Measurements from ENCODE around the gene TMEM245. TPM values are rescaled to one million over a fixed set of nuclear protein-coding genes. Genes with fewer than 3 reads are reported as not detected.
A peak's percentile ranks its signal among the peaks of the same experiment; 100 is the strongest.

The TMEM245 gene
- polyA plus RNA-seq, 2 of the 4 experiments (the other 2 are of a cell fraction), result 44.9 to 88.9 TPM

DNA sequence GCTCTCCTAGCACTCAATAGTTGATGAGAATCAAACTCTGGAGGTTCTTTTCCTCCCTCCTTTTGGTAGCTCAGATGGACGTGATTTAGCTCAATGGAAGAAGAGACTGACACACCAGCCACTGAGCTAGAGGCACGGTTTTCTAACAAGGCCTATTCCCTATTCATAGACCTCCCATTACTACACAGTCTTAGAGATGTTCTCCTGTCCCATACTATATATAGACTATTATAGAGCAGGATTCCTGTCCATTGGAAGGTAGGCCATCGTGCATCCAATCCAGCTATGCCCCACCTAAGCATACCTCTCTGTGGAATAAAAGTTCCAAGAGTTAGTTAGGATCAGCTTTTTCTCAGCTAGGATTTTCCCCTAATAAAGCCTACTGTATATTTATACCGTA is 76.2 kb downstream of the TMEM245 start:
- Histone ChIP-seq H3K9me3 (0 out of 3 replicates have a peak, but pooled peaks cover 3% of the 10 kb centered on the region), H3K4me3 (no peak overlapping the region), H3K4me2 (no peak overlapping the region), H3K27ac (no peak overlapping the region), H3K4me1 (peaks cover 31% of the 10 kb centered on the region)
- POLR2A ChIA-PET, result no interaction called here
- FAIRE-seq (no peak), DNase-seq (ENCODE audit: low read depth in 1 of 2, low spot score in 1 of 2) (no peak), ATAC-seq (no peak)
- 93% methylated on average over 4 of the region's 4 CpGs for WGBS (ENCODE audit: missing lambda C conversion rate)
- CTCF ChIA-PET, result interaction anchor here (1.7 to 1.9 kb wide), 2 partner anchors 17 to 20 kb away, joined by 5 to 8 read pairs; no protein-coding TSS in a partner anchor
- TF ChIP-seq RAD21 (conservative IDR thresholded peaks at IDR 0.05 in 1 of 2, IDR thresholded peaks at IDR 0.05 in 1 of 2) (no peak), CHD4 (IDR thresholded peaks at IDR 0.05; ENCODE audit: borderline replicate concordance) (no peak), HEYL (CRISPR knock-in tag; IDR thresholded peaks at IDR 0.05) (no peak), EHF (CRISPR knock-in tag; IDR thresholded peaks at IDR 0.05) (no peak), CBX2 (IDR thresholded peaks at IDR 0.05; ENCODE audit: borderline replicate concordance, low read depth) (no peak), ESRRA (IDR thresholded peaks at IDR 0.05; ENCODE audit: borderline replicate concordance, low read length) (no peak), HOXB13 (CRISPR knock-in tag; IDR thresholded peaks at IDR 0.05; ENCODE audit: low read depth) (no peak)
- TF ChIP-seq, protein P1, sequence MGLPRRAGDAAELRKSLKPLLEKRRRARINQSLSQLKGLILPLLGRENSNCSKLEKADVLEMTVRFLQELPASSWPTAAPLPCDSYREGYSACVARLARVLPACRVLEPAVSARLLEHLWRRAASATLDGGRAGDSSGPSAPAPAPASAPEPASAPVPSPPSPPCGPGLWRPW (IDR thresholded peaks at IDR 0.05), result no peak
- TF ChIP-seq, protein P2, sequence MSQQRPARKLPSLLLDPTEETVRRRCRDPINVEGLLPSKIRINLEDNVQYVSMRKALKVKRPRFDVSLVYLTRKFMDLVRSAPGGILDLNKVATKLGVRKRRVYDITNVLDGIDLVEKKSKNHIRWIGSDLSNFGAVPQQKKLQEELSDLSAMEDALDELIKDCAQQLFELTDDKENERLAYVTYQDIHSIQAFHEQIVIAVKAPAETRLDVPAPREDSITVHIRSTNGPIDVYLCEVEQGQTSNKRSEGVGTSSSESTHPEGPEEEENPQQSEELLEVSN (IDR thresholded peaks at IDR 0.05; ENCODE audit: borderline replicate concordance, low read depth), result no peak

DNA sequence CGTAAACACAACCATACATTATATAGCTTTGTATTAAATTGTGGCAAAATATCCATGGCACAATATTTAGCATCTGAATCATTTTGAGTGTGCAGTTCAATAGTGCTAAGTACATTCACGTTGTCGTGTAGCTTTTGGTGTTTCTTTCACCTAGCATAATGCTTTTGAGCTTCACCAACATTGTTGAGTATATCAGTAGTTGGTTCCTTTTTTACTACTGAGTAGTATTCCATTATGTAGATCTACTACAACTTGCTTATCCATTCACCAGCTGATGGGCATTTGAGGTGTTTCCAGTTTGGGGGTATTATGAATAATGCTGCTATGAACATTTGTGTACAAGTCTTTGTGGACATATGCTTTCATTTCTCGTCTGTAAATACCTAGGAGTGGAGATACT is 79.2 kb downstream of the TMEM245 start:
- ATAC-seq, result no peak
- FAIRE-seq, result no peak
- no peak overlapping the region for H3K4me2 ChIP-seq
- 95% methylated on average over 4 of the region's 4 CpGs for WGBS (ENCODE audit: missing lambda C conversion rate)
- no peak for DNase-seq (ENCODE audit: low read depth in 1 of 2, low spot score in 1 of 2)
- H3K4me1 ChIP-seq, result peaks cover 42% of the 10 kb centered on the region
- H3K9me3 ChIP-seq, result 0 out of 3 replicates have a peak, but pooled peaks cover 3% of the 10 kb centered on the region
- ChIA-PET POLR2A (no interaction called here), CTCF (interaction anchor here (0.9 to 1.8 kb wide), 2 partner anchors 16 to 27 kb away, joined by 3 to 4 read pairs; no protein-coding TSS in a partner anchor)
- H3K27ac ChIP-seq, result no peak overlapping the region
- no peak overlapping the region for H3K4me3 ChIP-seq
- TF ChIP-seq PHF8 (IDR thresholded peaks at IDR 0.05; ENCODE audit: borderline replicate concordance, low read depth), result no peak

DNA sequence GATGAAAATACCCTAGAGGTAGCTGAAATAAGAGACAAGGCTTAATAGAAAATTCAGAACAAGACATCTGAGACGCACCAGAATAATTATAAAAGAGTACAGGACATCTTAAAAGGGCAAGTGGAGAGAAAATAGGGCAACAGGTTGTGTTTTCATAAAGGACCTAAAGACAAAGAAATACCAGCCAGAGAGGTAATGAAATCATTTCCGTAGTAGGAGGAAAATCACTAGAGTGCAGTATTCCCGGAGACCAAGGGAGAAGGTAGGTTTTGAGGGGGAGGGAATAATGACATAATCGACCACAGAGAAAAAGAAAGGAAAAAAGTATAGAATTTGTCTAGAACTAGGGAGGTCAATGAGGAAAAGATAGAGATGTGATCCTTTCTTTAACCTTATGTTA is 80.2 kb downstream of the TMEM245 start:
- no peak for ATAC-seq
- CTCF ChIA-PET, result interaction anchor here (1.4 to 1.8 kb wide), 2 partner anchors 17 to 23 kb away, joined by 3 to 4 read pairs; no protein-coding TSS in a partner anchor
- 83% methylated on average over 4 of the region's 4 CpGs for WGBS (ENCODE audit: missing lambda C conversion rate)
- TF ChIP-seq EHMT2 (IDR thresholded peaks at IDR 0.05; ENCODE audit: low read depth), result no peak
- TF ChIP-seq, protein P3, sequence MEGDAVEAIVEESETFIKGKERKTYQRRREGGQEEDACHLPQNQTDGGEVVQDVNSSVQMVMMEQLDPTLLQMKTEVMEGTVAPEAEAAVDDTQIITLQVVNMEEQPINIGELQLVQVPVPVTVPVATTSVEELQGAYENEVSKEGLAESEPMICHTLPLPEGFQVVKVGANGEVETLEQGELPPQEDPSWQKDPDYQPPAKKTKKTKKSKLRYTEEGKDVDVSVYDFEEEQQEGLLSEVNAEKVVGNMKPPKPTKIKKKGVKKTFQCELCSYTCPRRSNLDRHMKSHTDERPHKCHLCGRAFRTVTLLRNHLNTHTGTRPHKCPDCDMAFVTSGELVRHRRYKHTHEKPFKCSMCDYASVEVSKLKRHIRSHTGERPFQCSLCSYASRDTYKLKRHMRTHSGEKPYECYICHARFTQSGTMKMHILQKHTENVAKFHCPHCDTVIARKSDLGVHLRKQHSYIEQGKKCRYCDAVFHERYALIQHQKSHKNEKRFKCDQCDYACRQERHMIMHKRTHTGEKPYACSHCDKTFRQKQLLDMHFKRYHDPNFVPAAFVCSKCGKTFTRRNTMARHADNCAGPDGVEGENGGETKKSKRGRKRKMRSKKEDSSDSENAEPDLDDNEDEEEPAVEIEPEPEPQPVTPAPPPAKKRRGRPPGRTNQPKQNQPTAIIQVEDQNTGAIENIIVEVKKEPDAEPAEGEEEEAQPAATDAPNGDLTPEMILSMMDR (IDR thresholded peaks at IDR 0.05), result no peak
- no peak for TF ChIP-seq MAZ (IDR thresholded peaks at IDR 0.05; ENCODE audit: borderline replicate concordance, low read depth, low read length)
- no peak for TF ChIP-seq POLR2A (IDR thresholded peaks at IDR 0.05; ENCODE audit: low read length)
- H3K27ac ChIP-seq, result peak overlapping the region in 1 of 2 experiments; percentile 68; a peak in 3 of 6 replicates
- no peak overlapping the region for H3K4me3 ChIP-seq
- FAIRE-seq, result no peak
- peaks cover 52% of the 10 kb centered on the region for H3K4me1 ChIP-seq
- H3K9me3 ChIP-seq, result 0 out of 3 replicates have a peak, but pooled peaks cover 3% of the 10 kb centered on the region
- POLR2A ChIA-PET, result no interaction called here
- DNase-seq (ENCODE audit: low read depth in 1 of 2, low spot score in 1 of 2), result no peak
- no peak overlapping the region for H3K4me2 ChIP-seq

DNA sequence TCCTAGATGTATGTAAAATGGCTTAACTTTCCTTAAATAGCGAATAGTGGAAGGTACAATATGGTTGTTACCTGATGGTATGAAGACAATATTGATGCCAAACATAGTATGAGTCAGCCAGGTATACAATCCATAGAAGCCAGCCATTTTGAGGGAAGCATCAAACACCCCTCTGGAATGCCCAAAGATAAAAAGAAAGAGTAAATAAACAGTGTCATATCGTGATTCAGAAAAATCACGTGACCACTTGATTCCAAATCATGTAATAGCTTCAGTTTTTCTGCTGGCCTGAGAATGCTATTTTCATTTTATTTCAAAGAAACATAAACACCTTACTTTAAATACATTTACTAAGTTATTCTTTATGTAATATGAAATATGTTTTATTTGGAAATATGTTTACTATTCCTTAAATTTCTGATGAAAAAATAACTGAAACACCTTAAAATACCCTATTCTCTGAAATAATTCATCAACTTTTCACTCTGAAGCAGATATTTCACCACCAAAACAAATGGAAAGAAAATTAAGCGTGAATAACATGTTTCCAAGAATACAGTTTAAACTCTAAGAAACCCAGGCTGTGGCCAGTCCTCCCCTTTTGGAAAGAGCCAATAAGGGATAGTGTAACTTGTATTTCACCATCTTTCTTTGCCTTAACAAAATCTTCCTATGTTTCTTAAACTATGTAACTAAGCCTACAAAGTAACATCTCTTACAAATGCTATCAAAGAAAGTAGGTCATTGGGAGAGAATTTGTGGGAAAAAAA is 81.6 kb downstream of the TMEM245 start:
- Histone ChIP-seq H3K4me1 (peaks cover 66% of the 10 kb centered on the region), H3K27ac (peak overlapping the region; percentile 18 to 80; a peak in 5 of 6 replicates), H3K9me3 (0 out of 3 replicates have a peak, but pooled peaks cover 3% of the 10 kb centered on the region), H3K4me2 (peak overlapping the region; percentile 25; the same call in 2 of the 3 replicates), H3K4me3 (no peak overlapping the region)
- FAIRE-seq (no peak), ATAC-seq (no peak), DNase-seq (ENCODE audit: low read depth in 1 of 2, low spot score in 1 of 2) (no peak)
- ChIA-PET POLR2A (no interaction called here), CTCF (interaction anchor here (1.4 kb wide), 1 partner anchor 22 kb away, joined by 3 read pairs; no protein-coding TSS in a partner anchor)
- WGBS (ENCODE audit: missing lambda C conversion rate), result 58% methylated on average over 4 of the region's 4 CpGs
- no peak for TF ChIP-seq CBX2 (IDR thresholded peaks at IDR 0.05; ENCODE audit: borderline replicate concordance, low read depth)
- TF ChIP-seq RCOR1 (IDR thresholded peaks at IDR 0.05; ENCODE audit: low read depth, low read length), result no peak
- TF ChIP-seq RARB (CRISPR knock-in tag; IDR thresholded peaks at IDR 0.05), result no peak
- no peak for TF ChIP-seq RNF2 (IDR thresholded peaks at IDR 0.05; ENCODE audit: borderline replicate concordance, low read depth)
- TF ChIP-seq CHD2 (IDR thresholded peaks at IDR 0.05; ENCODE audit: low read length, partially characterized antibody), result no peak
- TF ChIP-seq JUNB (IDR thresholded peaks at IDR 0.05), result peak; percentile 22; the same call in 1 of the 2 replicates
- TF ChIP-seq, protein P4, sequence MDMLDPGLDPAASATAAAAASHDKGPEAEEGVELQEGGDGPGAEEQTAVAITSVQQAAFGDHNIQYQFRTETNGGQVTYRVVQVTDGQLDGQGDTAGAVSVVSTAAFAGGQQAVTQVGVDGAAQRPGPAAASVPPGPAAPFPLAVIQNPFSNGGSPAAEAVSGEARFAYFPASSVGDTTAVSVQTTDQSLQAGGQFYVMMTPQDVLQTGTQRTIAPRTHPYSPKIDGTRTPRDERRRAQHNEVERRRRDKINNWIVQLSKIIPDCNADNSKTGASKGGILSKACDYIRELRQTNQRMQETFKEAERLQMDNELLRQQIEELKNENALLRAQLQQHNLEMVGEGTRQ (IDR thresholded peaks at IDR 0.05), result peak; percentile 66; the same call in 1 of the 2 replicates
- no peak for TF ChIP-seq HOXB5 (CRISPR knock-in tag; IDR thresholded peaks at IDR 0.05)
- no peak for TF ChIP-seq ZSCAN20 (CRISPR knock-in tag; IDR thresholded peaks at IDR 0.05)
- TF ChIP-seq CBX8 (IDR thresholded peaks at IDR 0.05), result no peak
- no peak for TF ChIP-seq NFE2L2 (conservative IDR thresholded peaks at IDR 0.05; ENCODE audit: low read length)
- TF ChIP-seq, protein P1 (IDR thresholded peaks at IDR 0.05), result no peak
- TF ChIP-seq, protein P5, sequence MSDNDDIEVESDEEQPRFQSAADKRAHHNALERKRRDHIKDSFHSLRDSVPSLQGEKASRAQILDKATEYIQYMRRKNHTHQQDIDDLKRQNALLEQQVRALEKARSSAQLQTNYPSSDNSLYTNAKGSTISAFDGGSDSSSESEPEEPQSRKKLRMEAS (IDR thresholded peaks at IDR 0.05), result no peak
- TF ChIP-seq GATA3 (IDR thresholded peaks at IDR 0.05; ENCODE audit: borderline replicate concordance), result no peak
